H1 (cell line): ENCODE measurements around the gene GPC3. TPM values are rescaled to one million over a fixed set of nuclear protein-coding genes. Genes with fewer than 3 reads are reported as not detected.
A peak's percentile ranks its signal among the peaks of the same experiment; 100 is the strongest.

Source experiments
- CTCF ChIA-PET: fragments of 300-600 bp; sonication (Branson Sonifier 250); formaldehyde crosslinking; loops from one replicate; lab custom pipeline; 2021; ENCODE audit not compliant: partially characterized antibody; lab: Charles Lee
- POLR2A ChIA-PET: fragments of 300-600 bp; sonication (Branson Sonifier 250); formaldehyde crosslinking; loops from one replicate; lab custom pipeline; 2021; ENCODE audit warnings: inconsistent platforms; ENCODE audit not compliant: partially characterized antibody; lab: Charles Lee
- DNase-seq, 2 experiments: peaks; one replicate each; pipeline versions ENCODE4 v3.0.0 to v3.0.0-alpha.2; 2010 to 2022; ENCODE audit warnings: low spot score in 2 of 2, low read depth in 1 of 2, mixed read lengths in 1 of 2
- FAIRE-seq: peaks from 2 replicates; lab custom pipeline; 2011; peaks lifted over from hg19 to GRCh38; lab: Jason Lieb, UNC
- H2AFZ ChIP-seq: 2 replicates; pipeline ENCODE4 v1.8.1; 2012; ENCODE audit warnings: low read length, inconsistent platforms
- H2AK5ac ChIP-seq: 2 replicates; pipeline ENCODE4 v1.6.1; 2013; ENCODE audit warnings: low read depth, low read length
- H2BK120ac ChIP-seq: replicated peaks from 2 replicates; pipeline ENCODE3; 2013; ENCODE audit warnings: low read depth, low read length, inconsistent platforms
- H2BK12ac ChIP-seq: 2 replicates; pipeline ENCODE4 v1.6.1; 2013; ENCODE audit warnings: low read depth, low read length
- H2BK15ac ChIP-seq: 2 replicates; pipeline ENCODE4 v1.6.1; 2013; ENCODE audit warnings: low read length
- H2BK20ac ChIP-seq: 2 replicates; pipeline ENCODE4 v1.6.1; 2013; ENCODE audit warnings: low read length
- H2BK5ac ChIP-seq: 2 replicates; pipeline ENCODE4 v1.6.1; 2013; ENCODE audit warnings: low read depth, low read length
- H3K14ac ChIP-seq: 2 replicates; pipeline ENCODE4 v1.6.1; 2013; ENCODE audit warnings: inconsistent platforms; ENCODE audit not compliant: insufficient read length
- H3K18ac ChIP-seq: 2 replicates; pipeline ENCODE4 v1.6.1; 2013; ENCODE audit warnings: low read length; ENCODE audit errors: extremely low read depth
- H3K23ac ChIP-seq: 2 replicates; pipeline ENCODE4 v1.6.1; 2013; ENCODE audit warnings: inconsistent platforms; ENCODE audit not compliant: insufficient read length
- H3K23me2 ChIP-seq: 2 replicates; pipeline ENCODE4 v1.6.1; 2013; ENCODE audit warnings: low read depth, low read length
- H3K27ac ChIP-seq: 2 replicates; pipeline ENCODE4 v1.6.1; 2011; ENCODE audit warnings: low read depth, low read length, inconsistent platforms
- H3K27me3 ChIP-seq, 4 experiments: replicated peaks in 1 of 4; 1 replicate in 1 of 4; 2 replicates in 3 of 4; pipeline versions ENCODE4 v1.6.1 to v1.8.1; 2011 to 2013; ENCODE audit warnings: low read length in 3 of 4, mild to moderate bottlenecking in 3 of 4, inconsistent platforms in 2 of 4, mixed read lengths in 2 of 4, moderate library complexity in 1 of 4; ENCODE audit not compliant: control insufficient read depth in 3 of 4, insufficient read depth in 3 of 4; ENCODE audit errors: extremely low read depth in 1 of 4
- H3K36me3 ChIP-seq, 4 experiments: 2 replicates each; pipeline versions ENCODE4 v1.6.1 to v1.8.1; 2011 to 2013; ENCODE audit warnings: mild to moderate bottlenecking in 4 of 4, low read length in 3 of 4, moderate library complexity in 2 of 4, control low read depth in 1 of 4, inconsistent platforms in 1 of 4; ENCODE audit not compliant: insufficient read depth in 4 of 4, control insufficient read depth in 2 of 4
- H3K4ac ChIP-seq: replicated peaks from 2 replicates; pipeline ENCODE3; 2013; ENCODE audit warnings: low read length, low read depth, mixed read lengths, inconsistent platforms; ENCODE audit not compliant: insufficient read length
- H3K4me1 ChIP-seq, 4 experiments: replicated peaks in 1 of 4; 1 replicate in 1 of 4; 2 replicates in 3 of 4; pipeline versions ENCODE4 v1.6.1 to v1.8.1; 2011 to 2013; ENCODE audit warnings: low read length in 3 of 4, inconsistent platforms in 2 of 4, mixed read lengths in 1 of 4; ENCODE audit not compliant: insufficient read depth in 4 of 4, control insufficient read depth in 3 of 4
- H3K4me2 ChIP-seq, 2 experiments: 2 replicates each; pipeline versions ENCODE4 v1.6.1 to v1.8.1; 2011 to 2013; ENCODE audit warnings: low read depth in 2 of 2, low read length in 2 of 2, control low read depth in 1 of 2, inconsistent platforms in 1 of 2, mild to moderate bottlenecking in 1 of 2; ENCODE audit not compliant: insufficient read depth in 1 of 2
- H3K4me3 ChIP-seq, 4 experiments: fragments of 200-600, 300-600 bp in 1 of 4; sonication (generic), shearing (Covaris generic), sonication (Bioruptor Twin) in 1 of 4; 2 replicates each; pipeline versions ENCODE4 v1.5.1 to v1.8.1; 2011 to 2016; ENCODE audit warnings: low read length in 4 of 4, low read depth in 3 of 4, control low read depth in 2 of 4, inconsistent platforms in 2 of 4, mild to moderate bottlenecking in 2 of 4, mixed read lengths in 1 of 4, moderate library complexity in 1 of 4; ENCODE audit not compliant: insufficient read depth in 2 of 4; ENCODE audit errors: extremely low read depth in 1 of 4
- H3K56ac ChIP-seq: replicated peaks from 2 replicates; pipeline ENCODE3; 2013; ENCODE audit warnings: low read depth, mild to moderate bottlenecking, mixed read lengths, low read length, inconsistent platforms; ENCODE audit not compliant: insufficient read length
- H3K79me1 ChIP-seq: 2 replicates; pipeline ENCODE4 v1.6.1; 2013; ENCODE audit warnings: low read depth, low read length, control low read depth
- H3K79me2 ChIP-seq, 2 experiments: 2 replicates each; pipeline versions ENCODE4 v1.6.1 to v1.8.1; 2012 to 2013; ENCODE audit warnings: low read length in 2 of 2, mild to moderate bottlenecking in 2 of 2, inconsistent platforms in 1 of 2; ENCODE audit not compliant: insufficient read depth in 2 of 2, control insufficient read depth in 1 of 2
- H3K9ac ChIP-seq, 4 experiments: replicated peaks in 1 of 4; 1 replicate in 1 of 4; 2 replicates in 3 of 4; pipeline versions ENCODE4 v1.6.1 to v1.8.1; 2011 to 2013; ENCODE audit warnings: low read depth in 3 of 4, low read length in 3 of 4, control low read depth in 2 of 4, mild to moderate bottlenecking in 2 of 4, moderate library complexity in 2 of 4, inconsistent platforms in 1 of 4; ENCODE audit errors: extremely low read depth in 1 of 4
- H3K9me3 ChIP-seq, 2 experiments: 2 replicates each; pipeline versions ENCODE4 v1.6.1 to v1.8.1; 2012 to 2013; ENCODE audit warnings: mild to moderate bottlenecking in 2 of 2, moderate library complexity in 2 of 2, control low read depth in 1 of 2, inconsistent platforms in 1 of 2, low read depth in 1 of 2, low read length in 1 of 2, mixed read lengths in 1 of 2; ENCODE audit not compliant: insufficient read depth in 2 of 2
- H4K20me1 ChIP-seq, 2 experiments: replicated peaks in 1 of 2; 2 replicates each; pipeline versions ENCODE3 to v1.8.1; 2011 to 2013; ENCODE audit warnings: inconsistent platforms in 2 of 2, low read length in 2 of 2, mild to moderate bottlenecking in 1 of 2; ENCODE audit not compliant: insufficient read depth in 2 of 2, control insufficient read depth in 1 of 2
- H4K5ac ChIP-seq: 2 replicates; pipeline ENCODE4 v1.6.1; 2013; ENCODE audit warnings: low read length, low read depth, mixed read lengths, inconsistent platforms; ENCODE audit not compliant: insufficient read length
- H4K8ac ChIP-seq: 2 replicates; pipeline ENCODE4 v1.8.0; 2013; ENCODE audit warnings: mild to moderate bottlenecking, moderate library complexity, low read length, inconsistent platforms; ENCODE audit not compliant: insufficient read depth; ENCODE audit errors: extremely low read depth
- H4K91ac ChIP-seq: replicated peaks from 2 replicates; pipeline ENCODE3; 2013; ENCODE audit warnings: low read length, mixed read lengths, inconsistent platforms; ENCODE audit not compliant: insufficient read length
- CBX8 ChIP-seq: fragments of 300-800, 300-1000 bp; sonication (generic); IDR thresholded peaks from 2 replicates; pipeline ENCODE4 v1.7.1; 2016; ENCODE audit warnings: low read depth, low read length, borderline replicate concordance
- TEAD4 ChIP-seq: IDR thresholded peaks from 2 replicates; pipeline ENCODE4 v1.6.1; 2012; ENCODE audit warnings: low read depth, low read length, inconsistent platforms, mixed read lengths
- WGBS, 2 experiments: shearing (Covaris generic) in 1 of 2; methylation state at CpG; one replicate each; pipeline versions ENCODE4 v1.1.6 to v1.1.7; 2013 to 2015; ENCODE audit warnings: low lambda C conversion rate in 2 of 2, mixed read lengths in 2 of 2, inconsistent platforms in 1 of 2, low coverage in 1 of 2, missing lambda C conversion rate in 1 of 2; ENCODE audit not compliant: insufficient replicate concordance in 2 of 2, insufficient coverage in 1 of 2, insufficient read length in 1 of 2; ENCODE audit errors: extremely low coverage in 1 of 2, missing lambda C conversion rate in 1 of 2; 5-methylcytosine and 5-hydroxymethylcytosine counted together
- polyA plus RNA-seq, 7 experiments: library from polyadenylated mRNA; depleted of rRNA in 3 of 7; stranded (reverse) in 5 of 7; unstranded in 2 of 7; fragments of >200 nt in 5 of 7; fragments of 200-250 nt in 2 of 7; gene quantifications; 1 replicate in 5 of 7; 2 replicates in 1 of 7; 4 replicates in 1 of 7; pipeline versions ENCODE4 v1.2.1 to v1.2.3, GENCODE V29; 2011 to 2013; ENCODE audit warnings: missing spikeins in 2 of 7, mixed read lengths in 2 of 7
- total RNA-seq: library from RNA; stranded (reverse); fragmentation: NEBNext Ultra II Directional; extraction: Animal tissue kit (Norgen Biotek cat#: 25700); gene quantifications from 2 replicates; pipeline ENCODE4 v1.2.1, GENCODE V29; 2021

The GPC3 gene
- total and polyA plus RNA-seq, 2 of the 8 experiments (the other 6 are each of a cell fraction or from before 2014, with no cell fraction given), result 64.8 to 71.9 TPM

GRCh38 chrX:133892337-133892736 is 93.1 kb downstream of the GPC3 start:
- Histone ChIP-seq H4K5ac (no peak overlapping the region), H3K23me2 (no peaks in the 10 kb centered on the region), H3K23ac (no peak overlapping the region), H3K4me3 (no peak overlapping the region), H3K4me1 (no peaks in the 10 kb centered on the region), H4K91ac (no peak overlapping the region), H3K9ac (no peak overlapping the region), H2BK5ac (no peak overlapping the region), H3K56ac (no peak overlapping the region), H2BK120ac (no peak overlapping the region), H3K18ac (no peak overlapping the region), H2AK5ac (no peak overlapping the region), H2BK15ac (no peak overlapping the region), H3K27ac (no peak overlapping the region), H3K79me2 (no peaks in the 10 kb centered on the region), H4K20me1 (no peaks in the 10 kb centered on the region), H2AFZ (no peak overlapping the region), H2BK20ac (no peak overlapping the region), H3K4ac (no peak overlapping the region), H3K9me3 (no peaks in the 10 kb centered on the region), H3K36me3 (no peaks in the 10 kb centered on the region), H3K4me2 (no peak overlapping the region), H2BK12ac (no peak overlapping the region), H3K27me3 (no peaks in the 10 kb centered on the region), H3K14ac (no peak overlapping the region), H3K79me1 (no peaks in the 10 kb centered on the region), H4K8ac (no peak overlapping the region)
- TF ChIP-seq CBX8 (no peak), TEAD4 (peak; percentile 20; the same call in 1 of the 2 replicates)
- POLR2A ChIA-PET, result no interaction called here
- DNase-seq (no peak), FAIRE-seq (no peak)
- WGBS, 2 experiments, result 84% methylated on average over 2 of the region's 2 CpGs; no CpG with 5 or more reads in 1 of the 2 experiments
- CTCF ChIA-PET, result interaction anchor here (1.1 to 1.6 kb wide), 3 partner anchors 19 to 112 kb away, joined by 3 to 7 read pairs (median 6); no protein-coding TSS in a partner anchor
